Measurements from ENCODE around the gene ATAD3C. TPM values are rescaled to one million over a fixed set of nuclear protein-coding genes. Genes with fewer than 3 reads are reported as not detected.

ATAD3C gene
- total and polyA plus RNA-seq, 2 of the 8 experiments (the other 6 are each of a cell fraction or from before 2014, with no cell fraction given): 2.0 to 2.7 TPM

DNA sequence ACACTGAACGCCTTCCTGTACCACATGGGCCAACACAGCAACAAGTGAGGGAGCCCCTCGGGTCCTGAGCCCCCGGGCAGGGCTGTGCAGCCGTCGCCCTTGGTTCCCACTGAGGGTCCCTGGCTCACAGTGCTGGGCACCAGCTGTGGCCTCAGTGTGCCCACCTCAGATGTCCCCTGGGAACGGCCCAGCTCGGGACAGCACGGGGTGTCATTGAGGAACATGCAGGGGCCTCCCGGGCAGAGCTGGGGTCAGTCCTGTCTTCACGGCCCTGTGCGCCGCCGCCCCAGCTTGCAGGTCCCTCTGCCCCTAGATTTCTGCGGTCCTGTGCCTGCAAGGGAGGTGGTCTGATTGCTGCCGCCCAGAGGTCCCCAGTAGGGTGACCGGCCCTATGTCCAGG lies 39.7 kb downstream of the ATAD3C start:
- Histone ChIP-seq H3K36me3 (ENCODE audit: control insufficient read depth in 2 of 4, insufficient read depth in 4 of 4, low read length in 3 of 4) (peaks cover 6 to 55% (median 31%) of the 10 kb centered on the region in 4 experiments; a peak in 7 of 8 replicates), H4K5ac (ENCODE audit: insufficient read length, low read depth, low read length) (no peak overlapping the region), H2BK20ac (ENCODE audit: low read length) (no peak overlapping the region), H4K20me1 (replicated peaks in 1 of 2; ENCODE audit: control insufficient read depth in 1 of 2, insufficient read depth in 2 of 2, low read length in 2 of 2) (peaks cover 0 to 1% of the 10 kb centered on the region in 2 experiments), H3K23me2 (ENCODE audit: low read depth, low read length) (no peaks in the 10 kb centered on the region), H3K27ac (ENCODE audit: low read depth, low read length) (no peak overlapping the region), H2BK5ac (ENCODE audit: low read depth, low read length) (no peak overlapping the region), H3K79me1 (ENCODE audit: low read depth, low read length) (no peaks in the 10 kb centered on the region; the same call in 1 of the 2 replicates), H3K9me3 (ENCODE audit: insufficient read depth in 2 of 2, low read depth in 1 of 2, low read length in 1 of 2) (no peaks in the 10 kb centered on the region; a peak in 1 of 4 replicates), H3K27me3 (replicated peaks in 1 of 4; ENCODE audit: control insufficient read depth in 3 of 4, extremely low read depth in 1 of 4, insufficient read depth in 3 of 4, low read length in 3 of 4) (no peaks in the 10 kb centered on the region), H3K9ac (replicated peaks in 1 of 4; ENCODE audit: extremely low read depth in 1 of 4, low read depth in 3 of 4, low read length in 3 of 4) (no peak overlapping the region), H3K4me1 (replicated peaks in 1 of 4; ENCODE audit: control insufficient read depth in 3 of 4, insufficient read depth in 4 of 4, low read length in 3 of 4) (no peaks in the 10 kb centered on the region), H2BK120ac (replicated peaks; ENCODE audit: low read depth, low read length) (no peak overlapping the region), H4K8ac (ENCODE audit: extremely low read depth, insufficient read depth, low read length) (no peak overlapping the region), H3K14ac (ENCODE audit: insufficient read length) (no peak overlapping the region), H3K56ac (replicated peaks; ENCODE audit: insufficient read length, low read depth, low read length) (no peak overlapping the region), H2BK12ac (ENCODE audit: low read depth, low read length) (no peak overlapping the region), H3K4me3 (ENCODE audit: extremely low read depth in 1 of 4, insufficient read depth in 2 of 4, low read depth in 3 of 4, low read length in 4 of 4) (no peak overlapping the region), H2AK5ac (ENCODE audit: low read depth, low read length) (no peak overlapping the region), H3K4ac (replicated peaks; ENCODE audit: insufficient read length, low read depth, low read length) (no peak overlapping the region), H3K23ac (ENCODE audit: insufficient read length) (no peak overlapping the region), H4K91ac (replicated peaks; ENCODE audit: insufficient read length, low read length) (no peak overlapping the region), H3K18ac (ENCODE audit: extremely low read depth, low read length) (no peak overlapping the region), H2AFZ (ENCODE audit: low read length) (no peak overlapping the region), H3K79me2 (ENCODE audit: control insufficient read depth in 1 of 2, insufficient read depth in 2 of 2, low read length in 2 of 2) (no peaks in the 10 kb centered on the region), H2BK15ac (ENCODE audit: low read length) (no peak overlapping the region), H3K4me2 (ENCODE audit: insufficient read depth in 1 of 2, low read depth in 2 of 2, low read length in 2 of 2) (no peak overlapping the region)
- ChIA-PET POLR2A (ENCODE audit: partially characterized antibody) (no interaction called here), CTCF (ENCODE audit: partially characterized antibody) (interaction anchor here (2.4 kb wide), 1 partner anchor 15 kb away, joined by 9 read pairs; no protein-coding TSS in a partner anchor)
- WGBS, 2 experiments (ENCODE audit: extremely low coverage in 1 of 2, insufficient coverage in 1 of 2, insufficient read length in 1 of 2, insufficient replicate concordance in 2 of 2, low coverage in 1 of 2, low lambda C conversion rate in 2 of 2, missing lambda C conversion rate in 1 of 2): 89% methylated on average over 15 of the region's 16 CpGs; no CpG with 5 or more reads in 1 of the 2 experiments
- DNase-seq (ENCODE audit: low read depth in 1 of 2, low spot score in 2 of 2) (no peak), FAIRE-seq (no peak)
- TF ChIP-seq NRF1 (IDR thresholded peaks at IDR 0.05; ENCODE audit: low read depth, low read length) (no peak), SIRT6 (IDR thresholded peaks at IDR 0.05; ENCODE audit: low read length) (no peak), CBX8 (IDR thresholded peaks at IDR 0.05; ENCODE audit: borderline replicate concordance, low read depth, low read length) (no peak)
- TF ChIP-seq, protein P1, sequence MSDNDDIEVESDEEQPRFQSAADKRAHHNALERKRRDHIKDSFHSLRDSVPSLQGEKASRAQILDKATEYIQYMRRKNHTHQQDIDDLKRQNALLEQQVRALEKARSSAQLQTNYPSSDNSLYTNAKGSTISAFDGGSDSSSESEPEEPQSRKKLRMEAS (IDR thresholded peaks at IDR 0.05): no peak

All from H1 (cell line).